WERI-Rb-1 (cell line): ENCODE data around the gene SLC12A2.

Source experiments
- DNase-seq: peaks from one replicate; pipeline ENCODE4 v3.0.0-alpha.2; 2020
- H3K27ac ChIP-seq: fragments of 250-450 bp; sonication (Bioruptor Pico); 2 replicates; pipeline ENCODE4 v1.5.1; 2020; ENCODE audit warnings: mild to moderate bottlenecking, moderate library complexity
- H3K27me3 ChIP-seq: fragments of 250-450 bp; sonication (Bioruptor Pico); 2 replicates; pipeline ENCODE4 v1.5.1; 2021; ENCODE audit warnings: mild to moderate bottlenecking, low read depth, moderate library complexity; ENCODE audit not compliant: insufficient read depth, severe bottlenecking
- H3K36me3 ChIP-seq: fragments of 250-450 bp; sonication (Bioruptor Pico); 2 replicates; pipeline ENCODE4 v1.5.1; 2020; ENCODE audit warnings: mild to moderate bottlenecking, moderate library complexity
- H3K4me3 ChIP-seq: 2 replicates; pipeline ENCODE4 v1.5.1; 2011; ENCODE audit warnings: low read depth, mild to moderate bottlenecking, control low read depth, low read length
- H3K9me3 ChIP-seq: fragments of 250-450 bp; sonication (Bioruptor Pico); 2 replicates; pipeline ENCODE4 v1.5.1; 2021; ENCODE audit warnings: mild to moderate bottlenecking, moderate library complexity; ENCODE audit not compliant: severe bottlenecking
- TF ChIP-seq, protein P1 (sequence below): IDR thresholded peaks from 2 replicates; pipeline ENCODE4 v1.5.1; 2011; ENCODE audit warnings: low read depth, mild to moderate bottlenecking, control low read depth, inconsistent platforms, low read length

The SLC12A2 gene

DNA sequence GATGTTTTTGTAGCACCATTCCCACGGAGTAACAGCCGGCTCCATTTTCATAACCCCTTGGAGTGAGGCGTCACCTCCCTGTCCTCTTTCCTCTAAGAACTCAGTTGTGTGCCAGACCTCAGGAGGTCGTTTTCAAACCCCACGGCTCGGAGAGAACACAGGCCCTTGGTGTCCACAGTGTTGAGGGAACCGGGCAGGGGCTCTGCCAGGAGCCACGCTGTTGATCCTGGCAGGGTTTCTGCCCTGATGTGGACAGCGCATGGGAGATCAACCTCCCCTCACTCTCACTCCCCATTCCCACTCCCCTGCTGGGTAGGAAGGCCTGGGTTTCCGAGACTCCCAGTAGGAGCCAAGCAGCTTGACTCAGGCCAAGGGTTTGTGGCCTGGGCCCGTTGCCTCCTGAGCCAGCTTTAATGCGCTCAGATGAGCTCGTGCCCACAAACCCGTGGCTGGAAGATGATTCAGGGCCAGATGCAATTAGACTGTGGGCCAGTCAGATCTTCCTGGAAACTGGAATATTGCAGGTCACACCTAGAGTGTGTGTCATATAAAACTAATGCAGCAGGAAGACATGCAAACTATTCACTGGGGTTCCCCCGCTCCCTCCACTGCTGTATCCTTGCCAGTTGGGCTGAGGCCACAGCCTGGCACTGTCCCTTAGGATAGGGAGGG, 133.4 kb downstream of the SLC12A2 start:
- Histone ChIP-seq H3K27ac (no peak overlapping the region), H3K9me3 (no peaks in the 10 kb centered on the region), H3K36me3 (no peaks in the 10 kb centered on the region), H3K4me3 (no peak overlapping the region), H3K27me3 (no peaks in the 10 kb centered on the region)
- TF ChIP-seq, protein P1, sequence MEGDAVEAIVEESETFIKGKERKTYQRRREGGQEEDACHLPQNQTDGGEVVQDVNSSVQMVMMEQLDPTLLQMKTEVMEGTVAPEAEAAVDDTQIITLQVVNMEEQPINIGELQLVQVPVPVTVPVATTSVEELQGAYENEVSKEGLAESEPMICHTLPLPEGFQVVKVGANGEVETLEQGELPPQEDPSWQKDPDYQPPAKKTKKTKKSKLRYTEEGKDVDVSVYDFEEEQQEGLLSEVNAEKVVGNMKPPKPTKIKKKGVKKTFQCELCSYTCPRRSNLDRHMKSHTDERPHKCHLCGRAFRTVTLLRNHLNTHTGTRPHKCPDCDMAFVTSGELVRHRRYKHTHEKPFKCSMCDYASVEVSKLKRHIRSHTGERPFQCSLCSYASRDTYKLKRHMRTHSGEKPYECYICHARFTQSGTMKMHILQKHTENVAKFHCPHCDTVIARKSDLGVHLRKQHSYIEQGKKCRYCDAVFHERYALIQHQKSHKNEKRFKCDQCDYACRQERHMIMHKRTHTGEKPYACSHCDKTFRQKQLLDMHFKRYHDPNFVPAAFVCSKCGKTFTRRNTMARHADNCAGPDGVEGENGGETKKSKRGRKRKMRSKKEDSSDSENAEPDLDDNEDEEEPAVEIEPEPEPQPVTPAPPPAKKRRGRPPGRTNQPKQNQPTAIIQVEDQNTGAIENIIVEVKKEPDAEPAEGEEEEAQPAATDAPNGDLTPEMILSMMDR = no peak
- no peak for DNase-seq

- DNase-seq = no peak
- no peak overlapping the region for H3K4me3 ChIP-seq
- TF ChIP-seq, protein P1 = no peak
- H3K9me3 ChIP-seq = no peaks in the 10 kb centered on the region
- no peaks in the 10 kb centered on the region for H3K36me3 ChIP-seq
- H3K27me3 ChIP-seq = no peaks in the 10 kb centered on the region
- no peak overlapping the region for H3K27ac ChIP-seq
These were observed 137.3 kb downstream of the SLC12A2 start for GRCh38 chr5:128220841-128221240.

DNA sequence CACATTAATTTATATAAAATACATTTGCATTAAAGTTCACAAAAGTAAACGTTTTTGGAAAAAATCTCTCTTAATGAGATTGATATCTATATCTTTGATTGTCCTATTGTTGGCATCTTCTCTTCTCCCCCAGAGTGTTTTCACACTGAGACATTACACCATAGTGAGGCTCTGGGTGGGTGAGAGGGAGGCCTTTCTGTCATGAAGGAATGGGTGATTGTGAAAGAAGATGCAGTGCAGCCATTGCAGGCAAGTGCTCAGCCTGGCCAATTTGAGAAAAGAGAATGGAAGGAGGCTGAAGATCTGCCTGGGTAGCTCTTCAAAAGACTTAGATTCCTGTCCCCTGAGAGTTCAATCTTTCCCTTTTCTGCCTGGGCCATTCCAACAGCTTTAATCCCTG, 140.8 kb downstream of the SLC12A2 start:
- TF ChIP-seq, protein P1 = no peak
- H3K27me3 ChIP-seq = no peaks in the 10 kb centered on the region
- no peaks in the 10 kb centered on the region for H3K36me3 ChIP-seq
- no peak for DNase-seq
- H3K27ac ChIP-seq = no peak overlapping the region
- H3K4me3 ChIP-seq = no peak overlapping the region
- no peaks in the 10 kb centered on the region for H3K9me3 ChIP-seq

GRCh38 chr5:128225245-128226030, 141.9 kb downstream of the SLC12A2 start:
- H3K27me3 ChIP-seq = no peaks in the 10 kb centered on the region
- no peak overlapping the region for H3K4me3 ChIP-seq
- no peaks in the 10 kb centered on the region for H3K9me3 ChIP-seq
- no peak for DNase-seq
- H3K36me3 ChIP-seq = no peaks in the 10 kb centered on the region
- TF ChIP-seq, protein P1 = no peak
- no peak overlapping the region for H3K27ac ChIP-seq

- no peaks in the 10 kb centered on the region for H3K9me3 ChIP-seq
- no peaks in the 10 kb centered on the region for H3K36me3 ChIP-seq
- no peak overlapping the region for H3K27ac ChIP-seq
- TF ChIP-seq, protein P1 = no peak
- no peak for DNase-seq
- no peak overlapping the region for H3K4me3 ChIP-seq
- no peaks in the 10 kb centered on the region for H3K27me3 ChIP-seq
These were observed 144.4 kb downstream of the SLC12A2 start for GRCh38 chr5:128228008-128228407.
